Endodermal cell (in vitro differentiated cells): ENCODE results near the gene PRR13. TPM values are rescaled to one million over a fixed set of nuclear protein-coding genes. Genes with fewer than 3 reads are reported as not detected.
"Not testable (repeated sequence)": the region's sequence is repeated elsewhere in the genome, so short reads cannot be mapped to it uniquely, and the experiment has no call there.

Experiments used
- DNase-seq: peaks from one replicate; pipeline ENCODE4 v3.0.0-alpha.2; 2017
- H3K27ac ChIP-seq: 2 replicates; pipeline ENCODE4 v1.5.1; 2013; ENCODE audit warnings: mild to moderate bottlenecking, low read depth, low read length, moderate library complexity
- H3K27me3 ChIP-seq: 2 replicates; pipeline ENCODE4 v1.6.1; 2013; ENCODE audit warnings: mild to moderate bottlenecking, low read length, moderate library complexity; ENCODE audit not compliant: insufficient read depth, control insufficient read depth, poor library complexity, severe bottlenecking
- H3K36me3 ChIP-seq: 2 replicates; pipeline ENCODE4 v1.7.0; 2013; ENCODE audit warnings: mild to moderate bottlenecking, low read length, moderate library complexity; ENCODE audit not compliant: control insufficient read depth, insufficient read depth
- H3K4me1 ChIP-seq: one replicate; pipeline ENCODE4 v1.7.0; 2013; ENCODE audit warnings: low read length; ENCODE audit not compliant: control insufficient read depth, insufficient read depth
- H3K4me3 ChIP-seq: 2 replicates; pipeline ENCODE4 v1.5.1; 2013; ENCODE audit warnings: mild to moderate bottlenecking, low read length, moderate library complexity
- H3K9ac ChIP-seq: 2 replicates; pipeline ENCODE4 v1.6.1; 2013; ENCODE audit warnings: mild to moderate bottlenecking, low read length, moderate library complexity; ENCODE audit not compliant: poor library complexity, severe bottlenecking; ENCODE audit errors: extremely low read depth
- H3K9me3 ChIP-seq: 2 replicates; pipeline ENCODE4 v1.6.1; 2013; ENCODE audit warnings: mild to moderate bottlenecking, low read length, moderate library complexity; ENCODE audit not compliant: control insufficient read depth
- H3K27ac Mint-ChIP-seq: 2 replicates; pipeline ENCODE4 v1.8.0; 2020; ENCODE audit warnings: mixed read lengths
- H3K27me3 Mint-ChIP-seq: 2 replicates; pipeline ENCODE4 v1.8.0; 2021; ENCODE audit warnings: mild to moderate bottlenecking, mixed read lengths; ENCODE audit not compliant: insufficient read depth
- H3K36me3 Mint-ChIP-seq: 2 replicates; pipeline ENCODE4 v1.8.0; 2020; ENCODE audit warnings: low read depth, mixed read lengths
- H3K4me1 Mint-ChIP-seq: 2 replicates; pipeline ENCODE4 v1.8.0; 2020; ENCODE audit warnings: mixed read lengths
- H3K4me3 Mint-ChIP-seq: 2 replicates; pipeline ENCODE4 v1.8.0; 2020; ENCODE audit warnings: mild to moderate bottlenecking, moderate library complexity, mixed read lengths
- H3K9me3 Mint-ChIP-seq: 2 replicates; pipeline ENCODE4 v1.8.0; 2020; ENCODE audit warnings: mild to moderate bottlenecking, mixed read lengths
- WGBS, 2 experiments: methylation state at CpG; one replicate each; pipeline versions ENCODE4 v1.1.5 to v1.1.7; 2013; ENCODE audit warnings: missing lambda C conversion rate in 2 of 2, mixed read lengths in 1 of 2; ENCODE audit not compliant: insufficient coverage in 1 of 2, insufficient read length in 1 of 2; 5-methylcytosine and 5-hydroxymethylcytosine counted together
- total RNA-seq, 2 donors: library from RNA; stranded (reverse); fragmentation: NEBNext Ultra II Directional in 1 of 2; extraction: Animal tissue kit (Norgen Biotek cat#: 25700) in 1 of 2; gene quantifications; 2 replicates in 1 of 2; 3 replicates in 1 of 2; pipeline ENCODE4 v1.2.1, GENCODE V29; 2021
- TF ChIP-seq, protein P1 (sequence below): fragments of 200-600 bp; sonication (generic); conservative IDR thresholded peaks from 2 replicates; pipeline ENCODE4 v1.5.0; 2021; ENCODE audit warnings: antibody characterized with exemption, mild to moderate bottlenecking

PRR13 gene
- total RNA-seq, 2 donors from 2014 or later = 184 to 209 TPM

DNA sequence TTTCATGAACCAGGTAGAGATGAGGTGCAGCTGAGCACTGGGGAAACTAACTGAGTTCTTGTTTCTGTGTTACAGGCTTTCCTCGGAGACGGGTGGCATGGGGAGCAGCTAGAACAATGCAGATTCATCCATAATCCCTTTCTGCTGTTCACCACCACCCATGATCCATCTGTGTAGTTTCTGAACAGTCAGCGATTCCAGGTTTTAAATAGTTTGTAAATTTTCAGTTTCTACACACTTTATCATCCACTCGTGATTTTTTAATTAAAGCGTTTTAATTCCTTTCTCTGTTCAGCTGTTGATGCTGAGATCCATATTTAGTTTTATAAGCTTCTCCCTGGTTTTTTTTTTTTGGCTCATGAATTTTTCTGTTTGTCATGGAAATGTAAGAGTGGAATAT lies 37.8 kb downstream of the PRR13 start:
- Histone ChIP-seq H3K27me3 (no peaks in the 10 kb centered on the region), H3K4me3 (no peak overlapping the region), H3K9me3 (no peaks in the 10 kb centered on the region), H3K36me3 (peaks cover 96% of the 10 kb centered on the region), H3K27ac (no peak overlapping the region), H3K4me1 (peaks cover 41% of the 10 kb centered on the region), H3K9ac (no peak overlapping the region)
- 91 to 100% methylated on average over 3 to 5 of the region's 5 CpGs for WGBS, 2 experiments
- TF ChIP-seq, protein P1, sequence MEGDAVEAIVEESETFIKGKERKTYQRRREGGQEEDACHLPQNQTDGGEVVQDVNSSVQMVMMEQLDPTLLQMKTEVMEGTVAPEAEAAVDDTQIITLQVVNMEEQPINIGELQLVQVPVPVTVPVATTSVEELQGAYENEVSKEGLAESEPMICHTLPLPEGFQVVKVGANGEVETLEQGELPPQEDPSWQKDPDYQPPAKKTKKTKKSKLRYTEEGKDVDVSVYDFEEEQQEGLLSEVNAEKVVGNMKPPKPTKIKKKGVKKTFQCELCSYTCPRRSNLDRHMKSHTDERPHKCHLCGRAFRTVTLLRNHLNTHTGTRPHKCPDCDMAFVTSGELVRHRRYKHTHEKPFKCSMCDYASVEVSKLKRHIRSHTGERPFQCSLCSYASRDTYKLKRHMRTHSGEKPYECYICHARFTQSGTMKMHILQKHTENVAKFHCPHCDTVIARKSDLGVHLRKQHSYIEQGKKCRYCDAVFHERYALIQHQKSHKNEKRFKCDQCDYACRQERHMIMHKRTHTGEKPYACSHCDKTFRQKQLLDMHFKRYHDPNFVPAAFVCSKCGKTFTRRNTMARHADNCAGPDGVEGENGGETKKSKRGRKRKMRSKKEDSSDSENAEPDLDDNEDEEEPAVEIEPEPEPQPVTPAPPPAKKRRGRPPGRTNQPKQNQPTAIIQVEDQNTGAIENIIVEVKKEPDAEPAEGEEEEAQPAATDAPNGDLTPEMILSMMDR = no peak
- H3K4me1 Mint-ChIP-seq = peaks cover 59% of the 10 kb centered on the region
- H3K36me3 Mint-ChIP-seq = peaks cover 80% of the 10 kb centered on the region
- H3K9me3 Mint-ChIP-seq = no peaks in the 10 kb centered on the region
- H3K27me3 Mint-ChIP-seq = no peaks in the 10 kb centered on the region
- DNase-seq = no peak
- no peak overlapping the region for H3K4me3 Mint-ChIP-seq
- H3K27ac Mint-ChIP-seq = peak overlapping the region; percentile 55

DNA sequence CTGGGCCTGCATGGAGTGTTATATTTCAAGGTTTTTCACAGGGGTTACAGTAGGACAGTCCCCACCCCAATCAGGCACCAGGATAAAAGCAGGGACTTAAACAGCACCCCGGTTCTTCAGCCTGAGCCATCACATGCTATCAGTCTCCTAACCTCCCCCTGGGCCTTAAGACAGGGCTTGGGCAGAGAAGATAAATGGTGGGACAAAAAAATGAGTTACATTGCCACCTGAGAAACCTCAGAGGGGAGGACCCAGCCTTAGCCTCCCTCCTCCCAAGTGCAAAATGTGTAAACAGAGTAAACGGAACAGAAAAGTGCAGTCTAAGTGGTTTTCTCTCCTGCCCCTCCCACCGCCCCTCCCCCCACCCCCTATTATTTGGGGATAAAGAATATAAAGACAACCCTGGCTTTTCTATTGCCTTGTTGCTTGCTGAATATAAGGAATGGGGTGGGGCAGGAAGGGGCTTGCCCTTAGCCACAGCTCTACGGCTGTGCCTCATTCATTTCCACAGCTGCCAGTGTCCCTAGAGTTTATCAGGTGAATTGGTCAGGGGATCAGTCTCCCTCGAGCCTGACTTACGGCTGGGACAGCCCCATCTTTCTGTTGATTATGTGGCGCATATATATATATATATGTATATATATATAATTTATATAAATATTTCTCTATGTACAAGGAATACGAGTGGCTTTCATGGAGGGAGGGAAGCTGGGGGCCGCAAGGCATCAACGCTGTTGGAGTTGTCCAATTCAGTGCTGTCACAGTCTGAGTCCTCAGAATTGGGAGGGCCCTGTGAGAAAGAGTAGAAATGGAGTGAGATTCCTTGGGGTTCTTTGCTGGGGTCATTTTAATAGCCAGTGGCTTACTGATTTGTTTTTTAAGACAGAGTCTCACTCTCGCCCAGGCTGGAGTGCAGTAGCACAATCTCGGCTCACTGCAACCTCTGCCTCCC lies 39.2 kb downstream of the PRR13 start:
- TF ChIP-seq, protein P1 = no peak
- Histone ChIP-seq H3K36me3 (peaks cover 95% of the 10 kb centered on the region), H3K27ac (no peak overlapping the region), H3K9ac (no peak overlapping the region), H3K27me3 (no peaks in the 10 kb centered on the region), H3K4me1 (peaks cover 31% of the 10 kb centered on the region), H3K4me3 (no peak overlapping the region), H3K9me3 (no peaks in the 10 kb centered on the region)
- no peak overlapping the region for H3K4me3 Mint-ChIP-seq
- H3K4me1 Mint-ChIP-seq = peaks cover 46% of the 10 kb centered on the region
- peak overlapping the region; percentile 86 for H3K27ac Mint-ChIP-seq
- 80 to 97% methylated on average over 1 to 7 of the region's 12 CpGs for WGBS, 2 experiments
- no peaks in the 10 kb centered on the region for H3K9me3 Mint-ChIP-seq
- no peaks in the 10 kb centered on the region for H3K27me3 Mint-ChIP-seq
- peak; percentile 54 for DNase-seq
- H3K36me3 Mint-ChIP-seq = peaks cover 78% of the 10 kb centered on the region

DNA sequence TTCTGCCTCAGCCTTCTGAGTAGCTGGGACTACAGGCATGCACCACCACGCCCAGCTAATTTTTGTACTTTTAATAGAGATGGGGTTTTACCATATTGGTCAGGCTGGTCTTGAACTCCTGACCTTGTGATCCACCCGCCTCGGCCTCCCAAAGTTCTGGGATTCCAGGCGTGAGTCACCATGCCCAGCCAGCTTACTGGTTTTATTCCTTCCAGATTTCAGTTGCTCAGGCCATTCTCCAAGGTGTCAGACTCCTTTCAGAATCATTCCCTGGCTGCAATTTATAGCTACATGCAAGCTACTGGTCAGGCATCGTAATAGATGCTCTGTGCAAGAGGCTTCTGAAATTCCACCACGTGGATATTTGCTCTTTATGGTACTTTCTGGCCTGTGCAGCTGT lies 39.9 kb downstream of the PRR13 start:
- Mint-ChIP-seq H3K4me1 (peaks cover 39% of the 10 kb centered on the region), H3K36me3 (peaks cover 74% of the 10 kb centered on the region)
- H3K27ac ChIP-seq, H3K9me3 Mint-ChIP-seq, H3K4me3 Mint-ChIP-seq, H3K27me3 ChIP-seq, H3K9ac ChIP-seq, H3K27me3 Mint-ChIP-seq, H3K27ac Mint-ChIP-seq, H3K4me3 ChIP-seq, DNase-seq, H3K9me3 ChIP-seq: not testable (repeated sequence)
- H3K36me3 ChIP-seq = peaks cover 93% of the 10 kb centered on the region
- 91 to 93% methylated on average over 5 to 6 of the region's 6 CpGs for WGBS, 2 experiments
- peaks cover 25% of the 10 kb centered on the region for H3K4me1 ChIP-seq
